PC-3 (cell line): ENCODE data around the gene HHAT. TPM values are rescaled to one million over a fixed set of nuclear protein-coding genes. Genes with fewer than 3 reads are reported as not detected.

Experiments
- ATAC-seq: fragments of 200-7000 bp; cut with Tn5 transposase; 2 replicates; pipeline ENCODE4 v1.9.1; 2020; ENCODE audit warnings: mild to moderate bottlenecking, moderate library complexity
- BruUV-seq: library from RNA; stranded (reverse); fragments of 400-500 nt; replicated peaks from 2 replicates; lab custom pipeline; 2021; lab: Mats Ljungman, UMichigan
- CTCF ChIA-PET: fragments of 300-600 bp; sonication (Branson Sonifier 250); formaldehyde crosslinking; loops from one replicate; lab custom pipeline; 2022; ENCODE audit warnings: antibody characterized with exemption; lab: Charles Lee
- POLR2A ChIA-PET: fragments of 300-600 bp; sonication (Branson Sonifier 250); formaldehyde crosslinking; loops from one replicate; lab custom pipeline; 2022; ENCODE audit warnings: antibody characterized with exemption; ENCODE audit not compliant: unreplicated experiment; lab: Charles Lee
- DNase-seq: peaks from one replicate; pipeline ENCODE4 v3.0.0-alpha.2; 2015
- H2AFZ ChIP-seq: fragments of 300-600 bp; sonication (generic); 2 replicates; pipeline ENCODE4 v1.6.0; 2016; ENCODE audit warnings: antibody characterized with exemption, low read length
- H3F3A ChIP-seq: fragments of 300-600 bp; sonication (generic); one replicate; pipeline ENCODE4 v1.6.0; 2017; ENCODE audit warnings: antibody characterized with exemption, low read length, control low read depth, mild to moderate bottlenecking; ENCODE audit not compliant: unreplicated experiment
- H3K27ac ChIP-seq: fragments of 300-600 bp; sonication (generic); 2 replicates; pipeline ENCODE4 v1.5.1; 2016; ENCODE audit warnings: mild to moderate bottlenecking, low read length
- H3K27me3 ChIP-seq: fragments of 300-600 bp; sonication (generic); 2 replicates; pipeline ENCODE4 v1.6.1; 2016; ENCODE audit warnings: low read length, mixed read lengths
- H3K36me3 ChIP-seq: fragments of 300-600 bp; sonication (generic); 2 replicates; pipeline ENCODE4 v1.6.1; 2016; ENCODE audit warnings: low read depth, mixed run types, low read length, mixed read lengths
- H3K4me1 ChIP-seq: fragments of 300-600 bp; sonication (generic); 2 replicates; pipeline ENCODE4 v1.5.1; 2016; ENCODE audit warnings: low read length; ENCODE audit not compliant: insufficient read depth
- H3K4me2 ChIP-seq: fragments of 300-600 bp; sonication (generic); 2 replicates; pipeline ENCODE4 v1.6.0; 2016; ENCODE audit warnings: low read length
- H3K4me3 ChIP-seq: fragments of 300-600 bp; sonication (generic); 2 replicates; pipeline ENCODE4 v1.5.1; 2016; ENCODE audit warnings: mild to moderate bottlenecking, low read length, mixed read lengths
- H3K79me2 ChIP-seq: fragments of 300-600 bp; sonication (generic); 2 replicates; pipeline ENCODE4 v1.6.1; 2017; ENCODE audit warnings: low read length, mixed read lengths
- H3K9ac ChIP-seq: fragments of 300-600 bp; sonication (generic); 2 replicates; pipeline ENCODE4 v1.6.0; 2016; ENCODE audit warnings: mild to moderate bottlenecking, low read length
- H3K9me2 ChIP-seq: fragments of 300-600 bp; sonication (generic); replicated peaks from 2 replicates; pipeline ENCODE4 v1.6.1; 2016; ENCODE audit warnings: mixed run types, low read length, mixed read lengths
- H3K9me3 ChIP-seq: fragments of 300-600 bp; sonication (generic); 2 replicates; pipeline ENCODE4 v1.6.1; 2016; ENCODE audit warnings: low read length, mixed read lengths
- H4K20me1 ChIP-seq: fragments of 300-600 bp; sonication (generic); 2 replicates; pipeline ENCODE4 v1.6.1; 2016; ENCODE audit warnings: low read length, mixed read lengths
- EZH2 ChIP-seq: fragments of 300-600 bp; sonication (generic); IDR thresholded peaks from one replicate; pipeline ENCODE4 v1.6.1; 2017; ENCODE audit warnings: antibody characterized with exemption, mild to moderate bottlenecking, low read length; ENCODE audit not compliant: unreplicated experiment
- EZH2phosphoT487 ChIP-seq: fragments of 300-600 bp; sonication (generic); IDR thresholded peaks from 2 replicates; pipeline ENCODE4 v1.6.1; 2018; ENCODE audit warnings: mild to moderate bottlenecking, antibody characterized with exemption, low read length, borderline replicate concordance
- intact Hi-C: fragments of 100-400 bp; cut with micrococcal nuclease; formaldehyde crosslinking; loops from 2 replicates; pipeline ENCODE4 v1.9.0; 2023
- total RNA-seq: library from RNA; depleted of rRNA; stranded (reverse); fragments of >200 nt; gene quantifications from 2 replicates; pipeline ENCODE4 v1.2.3, GENCODE V29; 2014
- TF ChIP-seq, protein P1 (sequence below): fragments of 300-600 bp; sonication (generic); conservative IDR thresholded peaks from 2 replicates; pipeline ENCODE4 v1.5.1; 2017; ENCODE audit warnings: antibody characterized with exemption, low read depth, mild to moderate bottlenecking, low read length

The HHAT gene
- total RNA-seq, 1 experiment from 2014 or later = 3.4 TPM

DNA sequence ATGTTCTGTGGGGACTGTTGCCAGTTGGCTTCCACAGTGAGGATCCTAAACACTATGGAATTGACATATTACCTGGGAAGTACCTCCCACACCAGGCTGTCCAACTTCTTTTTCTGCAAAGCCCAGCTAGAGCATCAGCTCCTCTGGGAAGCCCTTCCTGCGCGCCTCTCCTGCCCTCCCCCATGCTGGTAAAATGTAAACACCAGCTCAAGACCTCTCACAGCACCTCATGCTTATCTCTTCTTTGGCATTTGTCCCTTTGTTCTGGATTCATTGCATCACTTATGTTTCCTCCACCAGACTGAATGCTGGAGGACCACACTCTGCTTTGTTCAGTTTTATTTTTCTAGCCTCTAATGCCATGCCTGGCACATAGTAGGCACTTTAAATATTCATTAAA, 172.1 kb downstream of the HHAT start:
- no peaks in the 10 kb centered on the region for H3K4me1 ChIP-seq
- ATAC-seq = no peak
- POLR2A ChIA-PET = no interaction called here
- CTCF ChIA-PET = no interaction called here
- H3K36me3 ChIP-seq = no peaks in the 10 kb centered on the region
- no peaks in the 10 kb centered on the region for H3K79me2 ChIP-seq
- H3K4me3 ChIP-seq = no peak overlapping the region
- H3F3A ChIP-seq = no peaks in the 10 kb centered on the region
- no peak for DNase-seq
- no peaks in the 10 kb centered on the region for H4K20me1 ChIP-seq
- H3K27ac ChIP-seq = no peak overlapping the region
- H3K27me3 ChIP-seq = peaks cover 11% of the 10 kb centered on the region; the same call in 1 of the 2 replicates
- H3K9ac ChIP-seq = no peak overlapping the region
- intact Hi-C loops = no loop called here
- BruUV-seq = no TSS peak
- no peaks in the 10 kb centered on the region for H3K9me2 ChIP-seq
- no peak overlapping the region for H2AFZ ChIP-seq
- TF ChIP-seq, protein P1, sequence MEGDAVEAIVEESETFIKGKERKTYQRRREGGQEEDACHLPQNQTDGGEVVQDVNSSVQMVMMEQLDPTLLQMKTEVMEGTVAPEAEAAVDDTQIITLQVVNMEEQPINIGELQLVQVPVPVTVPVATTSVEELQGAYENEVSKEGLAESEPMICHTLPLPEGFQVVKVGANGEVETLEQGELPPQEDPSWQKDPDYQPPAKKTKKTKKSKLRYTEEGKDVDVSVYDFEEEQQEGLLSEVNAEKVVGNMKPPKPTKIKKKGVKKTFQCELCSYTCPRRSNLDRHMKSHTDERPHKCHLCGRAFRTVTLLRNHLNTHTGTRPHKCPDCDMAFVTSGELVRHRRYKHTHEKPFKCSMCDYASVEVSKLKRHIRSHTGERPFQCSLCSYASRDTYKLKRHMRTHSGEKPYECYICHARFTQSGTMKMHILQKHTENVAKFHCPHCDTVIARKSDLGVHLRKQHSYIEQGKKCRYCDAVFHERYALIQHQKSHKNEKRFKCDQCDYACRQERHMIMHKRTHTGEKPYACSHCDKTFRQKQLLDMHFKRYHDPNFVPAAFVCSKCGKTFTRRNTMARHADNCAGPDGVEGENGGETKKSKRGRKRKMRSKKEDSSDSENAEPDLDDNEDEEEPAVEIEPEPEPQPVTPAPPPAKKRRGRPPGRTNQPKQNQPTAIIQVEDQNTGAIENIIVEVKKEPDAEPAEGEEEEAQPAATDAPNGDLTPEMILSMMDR = no peak
- TF ChIP-seq EZH2phosphoT487 (no peak), EZH2 (no peak)
- no peak overlapping the region for H3K4me2 ChIP-seq
- no peaks in the 10 kb centered on the region for H3K9me3 ChIP-seq

DNA sequence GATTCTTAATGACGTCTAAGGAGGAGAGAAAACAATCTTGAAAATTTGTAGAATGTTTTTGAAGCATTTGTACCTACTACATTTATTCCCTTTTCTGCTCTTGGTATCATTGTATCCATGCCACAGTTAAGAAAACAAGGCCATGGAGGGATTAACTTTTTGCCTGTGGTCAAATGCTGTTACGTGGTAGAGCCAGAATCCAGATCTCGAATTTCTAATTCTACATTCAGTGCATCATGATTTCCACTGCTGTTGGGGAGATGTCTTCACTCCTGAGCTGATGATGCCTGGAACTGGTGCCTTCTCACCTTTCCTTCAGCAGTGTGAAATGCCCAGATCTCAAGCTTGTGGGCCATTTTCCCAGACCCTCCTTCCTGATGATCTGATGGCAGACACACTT, 175.6 kb downstream of the HHAT start:
- no peak overlapping the region for H3K4me2 ChIP-seq
- no peaks in the 10 kb centered on the region for H3F3A ChIP-seq
- ATAC-seq (no peak), DNase-seq (no peak)
- H3K4me1 ChIP-seq = no peaks in the 10 kb centered on the region
- ChIA-PET POLR2A (no interaction called here), CTCF (no interaction called here)
- BruUV-seq = no TSS peak
- H2AFZ ChIP-seq = no peak overlapping the region
- intact Hi-C loops = no loop called here
- H3K36me3 ChIP-seq = no peaks in the 10 kb centered on the region
- no peaks in the 10 kb centered on the region for H3K79me2 ChIP-seq
- peaks cover 11% of the 10 kb centered on the region; the same call in 1 of the 2 replicates for H3K27me3 ChIP-seq
- H3K9me2 ChIP-seq = no peaks in the 10 kb centered on the region
- H3K9me3 ChIP-seq = no peaks in the 10 kb centered on the region
- no peak overlapping the region for H3K27ac ChIP-seq
- no peaks in the 10 kb centered on the region for H4K20me1 ChIP-seq
- no peak overlapping the region for H3K9ac ChIP-seq
- no peak overlapping the region for H3K4me3 ChIP-seq
- no peak for TF ChIP-seq EZH2
- TF ChIP-seq, protein P1 = no peak
- no peak for TF ChIP-seq EZH2phosphoT487

DNA sequence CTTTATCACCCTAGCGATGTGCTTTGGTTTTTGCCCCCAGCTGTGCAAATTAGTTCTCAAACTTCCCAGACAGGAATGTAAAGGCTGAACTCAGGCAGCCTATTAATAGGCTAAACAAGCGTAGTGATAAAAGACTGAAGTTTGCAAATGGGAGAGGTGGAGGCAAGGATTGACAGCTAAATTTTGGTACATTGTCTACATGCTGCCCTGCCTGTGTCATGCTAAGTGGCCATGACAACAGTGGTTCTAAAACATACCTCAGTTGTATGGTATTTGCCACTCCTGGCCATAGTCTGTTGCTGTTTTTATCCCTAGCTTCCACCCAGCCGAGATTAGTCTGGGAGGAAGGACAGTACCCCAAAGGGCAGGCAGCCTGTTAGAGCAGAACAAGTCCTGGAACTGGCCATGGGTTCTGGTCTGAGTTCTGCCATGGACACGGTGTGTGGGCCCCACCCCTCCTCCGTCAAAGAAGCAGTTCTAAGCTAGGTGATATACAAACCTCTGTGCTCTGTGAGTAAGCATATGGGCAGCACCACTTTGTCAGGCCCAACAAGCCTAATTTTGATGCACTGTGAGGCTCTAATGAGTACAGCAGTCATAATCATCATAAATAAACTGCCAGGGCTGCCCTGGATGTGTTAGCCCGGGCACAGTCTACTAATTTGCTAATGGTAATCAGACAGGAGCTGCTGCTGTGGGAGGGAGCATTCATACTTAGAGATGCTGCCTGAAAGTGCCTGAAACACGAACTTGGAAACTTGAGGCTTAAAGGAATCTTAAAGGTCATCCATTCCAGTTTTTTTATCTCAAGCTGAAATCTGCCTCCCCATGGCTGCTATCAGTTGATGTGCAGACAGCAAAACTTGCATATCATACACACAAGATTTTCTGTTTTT, 177.1 kb downstream of the HHAT start:
- no peak overlapping the region for H3K4me3 ChIP-seq
- intact Hi-C loops = no loop called here
- no peak overlapping the region for H2AFZ ChIP-seq
- no peaks in the 10 kb centered on the region for H3K9me3 ChIP-seq
- ChIA-PET POLR2A (no interaction called here), CTCF (no interaction called here)
- no peaks in the 10 kb centered on the region for H3K4me1 ChIP-seq
- H3K27me3 ChIP-seq = peaks cover 11% of the 10 kb centered on the region; the same call in 1 of the 2 replicates
- H3F3A ChIP-seq = no peaks in the 10 kb centered on the region
- no peak for DNase-seq
- no peaks in the 10 kb centered on the region for H3K36me3 ChIP-seq
- no peak overlapping the region for H3K27ac ChIP-seq
- no peak overlapping the region for H3K4me2 ChIP-seq
- ATAC-seq = no peak
- no peaks in the 10 kb centered on the region for H4K20me1 ChIP-seq
- BruUV-seq = no TSS peak
- H3K9ac ChIP-seq = no peak overlapping the region
- TF ChIP-seq EZH2 (no peak), EZH2phosphoT487 (no peak)
- TF ChIP-seq, protein P1 = no peak
- no peaks in the 10 kb centered on the region for H3K9me2 ChIP-seq
- H3K79me2 ChIP-seq = no peaks in the 10 kb centered on the region
